GM19467 (cell line): ENCODE results near the gene ZNF443.
"Not testable (repeated sequence)": the region's sequence is repeated elsewhere in the genome, so short reads cannot be mapped to it uniquely, and the experiment has no call there.

Source experiments
- ATAC-seq: cut with Tn5 transposase; IDR thresholded peaks from one replicate; pipeline ENCODE4 v1.9.1; 2021; ENCODE audit warnings: mild to moderate bottlenecking, moderate library complexity; ENCODE audit not compliant: unreplicated experiment

The ZNF443 gene

DNA sequence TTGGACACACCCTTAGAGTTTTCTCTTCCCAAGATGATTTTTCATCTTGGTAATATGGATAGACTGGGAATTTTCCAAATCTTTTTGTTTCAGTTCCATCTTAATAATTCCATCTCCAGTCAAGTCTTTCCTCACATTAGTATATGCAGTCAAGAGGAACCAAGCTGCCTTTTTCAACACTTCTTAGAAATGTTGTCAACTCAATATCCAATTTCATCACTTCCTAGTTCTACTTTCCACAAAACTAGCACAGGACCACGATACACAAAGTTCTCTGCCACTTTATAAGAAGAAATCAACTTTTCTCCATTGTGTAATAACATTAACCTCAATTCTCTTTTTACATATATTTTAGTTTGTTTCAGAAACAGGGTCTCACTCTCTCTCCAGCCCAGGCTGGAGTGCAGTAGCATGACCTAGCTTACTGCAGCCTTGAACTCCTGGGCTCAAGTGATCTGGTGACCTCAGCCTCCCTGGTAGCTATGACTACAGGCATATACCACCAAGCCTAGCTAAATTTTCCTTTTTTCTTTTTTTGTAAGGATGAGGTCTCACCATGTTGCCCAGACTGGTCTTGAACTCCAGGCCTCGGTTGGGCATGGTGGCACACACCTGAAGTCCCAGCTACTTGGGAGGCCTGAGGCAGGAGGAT, 15.5 kb downstream of the ZNF443 start:
- ATAC-seq, result no peak

DNA sequence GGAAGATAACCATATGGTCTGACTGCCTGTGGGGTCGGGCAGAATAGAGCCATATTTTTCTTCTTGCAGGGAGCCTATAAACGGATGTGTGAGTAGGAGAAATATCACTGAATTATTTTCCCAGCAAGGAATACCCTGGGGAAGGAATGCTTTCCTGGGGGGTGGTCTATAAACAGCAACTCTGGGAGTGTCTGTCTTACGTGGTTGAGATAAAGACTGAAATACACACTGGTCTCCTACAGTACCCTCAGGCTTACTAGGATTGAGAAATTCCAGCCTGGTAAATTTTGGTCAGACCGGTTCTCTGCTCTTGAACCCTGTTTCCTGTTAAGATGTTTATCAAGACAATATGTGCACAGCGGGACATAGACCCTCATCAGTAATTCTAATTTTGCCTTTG, 23.5 kb downstream of the ZNF443 start:
- not testable (repeated sequence) for ATAC-seq

DNA sequence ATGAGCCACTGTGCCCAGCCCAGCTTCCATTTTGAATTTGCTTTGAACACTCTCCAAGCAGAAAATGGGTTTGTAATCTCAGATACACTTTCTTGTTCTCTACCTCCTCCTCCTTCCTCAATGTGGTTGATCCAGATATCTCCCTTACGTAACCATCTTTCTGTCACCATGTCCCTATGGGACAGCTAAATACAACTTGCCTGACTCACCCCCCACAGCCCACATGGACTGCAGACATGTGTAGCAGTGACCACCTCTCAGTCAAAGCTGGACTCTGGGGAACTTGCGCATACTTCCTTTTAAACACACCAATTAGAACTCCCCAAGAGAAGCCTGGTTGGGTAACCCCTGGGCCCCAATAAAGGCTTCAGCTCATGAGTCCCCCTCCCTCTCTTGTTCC, 28.9 kb downstream of the ZNF443 start:
- ATAC-seq, result no peak

DNA sequence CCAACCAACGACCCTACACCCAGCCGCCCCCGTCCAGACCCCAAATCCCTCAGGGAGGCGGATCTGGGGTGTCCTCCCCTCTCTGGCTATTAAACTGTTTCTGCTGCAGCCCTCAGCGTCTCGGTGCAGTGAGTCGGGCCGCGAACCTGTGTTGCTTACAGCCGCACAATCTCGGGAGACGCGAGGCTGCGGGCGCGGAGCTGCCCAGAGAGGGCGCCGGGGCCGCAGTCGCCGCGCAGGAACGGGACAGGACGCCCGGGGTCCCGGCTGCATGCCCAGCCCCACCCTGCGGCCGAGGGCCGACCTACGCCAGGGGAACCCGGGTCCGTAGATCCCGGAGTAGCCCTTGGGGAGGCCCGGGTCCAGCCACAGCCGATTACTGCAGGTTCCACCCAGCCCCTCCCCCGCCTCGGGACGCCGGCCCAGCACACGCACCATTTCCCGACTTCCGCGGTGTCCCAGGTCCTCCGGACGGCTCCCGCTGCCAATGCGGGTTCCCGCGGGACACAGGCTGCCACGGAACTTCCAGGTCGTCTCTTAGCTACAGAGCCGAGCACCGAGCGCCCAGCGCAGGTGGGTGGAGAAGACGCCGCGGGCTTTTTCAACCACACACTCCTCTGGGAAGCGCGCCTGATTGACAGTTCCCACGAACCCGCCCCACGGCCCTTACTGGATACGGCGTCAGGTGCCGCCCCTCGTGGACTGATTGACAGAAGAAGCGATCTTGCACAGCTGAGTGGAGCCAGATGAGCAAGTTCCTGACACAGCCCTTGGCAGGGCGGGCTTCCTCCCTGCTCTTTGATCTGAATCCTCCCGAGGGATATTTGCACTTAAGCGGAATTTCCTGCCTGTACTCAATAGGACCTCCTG, 40.0 kb downstream of the ZNF443 start, which contains the start of gene ZNF799:
Gene ZNF799 (minus strand): TSS at position 639 of the 870 bp plus-strand sequence. CDS start 201 bp downstream, at position 438.
- ATAC-seq, result peak; percentile 80

DNA sequence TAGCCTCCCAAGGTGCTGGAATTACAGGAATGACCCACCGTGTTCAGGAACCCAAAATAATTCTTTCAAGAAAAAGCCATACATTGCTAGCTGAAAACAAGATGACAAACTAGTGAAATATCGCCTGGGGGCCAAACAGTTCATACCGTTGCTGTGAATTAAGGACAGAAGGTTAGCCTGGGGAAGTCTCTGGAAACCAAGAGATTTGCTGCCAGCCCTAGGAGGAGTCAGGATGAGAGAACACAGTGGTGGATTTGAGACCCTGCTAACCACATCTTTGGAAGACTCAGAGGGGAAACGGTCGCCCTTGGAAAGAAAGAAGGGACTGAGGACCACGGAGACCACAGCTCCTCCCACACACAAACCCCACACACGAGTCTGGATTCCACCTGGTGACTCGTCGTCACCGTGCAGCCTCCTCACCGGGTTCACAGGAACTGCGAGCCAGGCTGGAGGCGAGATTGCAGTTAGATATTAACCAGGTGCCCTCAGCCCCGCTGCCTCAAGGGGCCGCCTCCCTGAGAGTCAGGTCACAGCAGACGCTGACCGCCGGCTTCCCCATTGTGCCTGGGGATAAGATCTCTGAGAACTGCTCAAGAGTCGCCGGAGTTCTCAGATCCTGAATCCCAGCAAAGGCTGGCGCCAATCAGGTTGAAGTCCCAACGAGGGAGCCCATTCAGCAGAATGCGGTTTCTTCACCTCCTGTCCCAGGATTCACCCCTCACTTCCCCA, 40.8 kb downstream of the ZNF443 start:
- ATAC-seq, result peak; percentile 35

DNA sequence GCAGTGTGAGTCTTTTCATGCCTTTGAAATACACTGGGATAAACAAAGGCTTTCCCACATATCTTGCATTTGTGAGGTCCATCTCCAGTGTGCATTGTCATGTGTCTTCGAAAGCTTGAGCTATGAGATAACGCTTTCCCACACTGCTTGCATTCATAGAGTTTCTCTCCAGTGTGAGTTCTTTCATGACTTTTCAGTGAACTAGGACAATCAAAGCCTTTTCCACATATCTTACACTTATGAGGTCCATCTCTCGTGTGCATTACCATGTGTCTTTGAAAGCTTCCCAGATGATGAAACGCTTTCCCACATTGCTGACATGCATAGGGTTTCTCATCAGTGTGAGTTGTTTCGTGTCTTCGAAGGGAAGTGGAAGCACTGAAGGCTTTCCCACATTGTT, 49.7 kb downstream of the ZNF443 start:
- ATAC-seq, result not testable (repeated sequence)

DNA sequence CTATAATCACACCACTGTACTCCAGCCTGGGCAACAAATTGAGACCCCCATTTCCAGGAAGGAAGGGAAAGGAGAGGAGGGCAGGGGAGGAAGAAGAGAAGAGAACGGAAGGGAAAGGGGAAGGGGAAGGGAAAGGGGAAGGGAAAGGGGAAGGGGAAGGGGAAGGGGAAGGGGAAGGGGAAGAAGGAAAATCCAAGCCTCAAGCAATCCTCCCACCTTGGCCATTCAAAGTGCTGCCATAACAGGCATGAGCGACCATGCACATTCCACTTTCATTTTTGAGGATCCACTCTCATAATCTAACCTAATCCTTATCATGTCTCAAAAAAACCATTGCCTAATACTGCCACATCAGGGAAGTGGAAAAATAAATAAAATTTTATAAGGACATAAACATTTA, 54.5 kb downstream of the ZNF443 start:
- ATAC-seq, result not testable (repeated sequence)

DNA sequence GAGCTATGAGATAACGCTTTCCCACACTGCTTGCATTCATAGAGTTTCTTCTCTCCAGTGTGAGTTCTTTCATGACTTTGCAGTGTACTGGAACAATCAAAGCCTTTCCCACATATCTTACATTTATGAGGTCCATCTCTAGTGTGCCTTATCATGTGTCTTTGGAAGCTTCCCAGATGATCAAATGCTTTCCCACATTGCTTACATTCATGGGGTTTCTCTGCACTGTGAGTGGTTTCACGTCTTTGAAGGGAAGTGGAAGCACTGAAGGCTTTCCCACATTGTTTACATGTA, 60.4 kb downstream of the ZNF443 start:
- no peak for ATAC-seq

DNA sequence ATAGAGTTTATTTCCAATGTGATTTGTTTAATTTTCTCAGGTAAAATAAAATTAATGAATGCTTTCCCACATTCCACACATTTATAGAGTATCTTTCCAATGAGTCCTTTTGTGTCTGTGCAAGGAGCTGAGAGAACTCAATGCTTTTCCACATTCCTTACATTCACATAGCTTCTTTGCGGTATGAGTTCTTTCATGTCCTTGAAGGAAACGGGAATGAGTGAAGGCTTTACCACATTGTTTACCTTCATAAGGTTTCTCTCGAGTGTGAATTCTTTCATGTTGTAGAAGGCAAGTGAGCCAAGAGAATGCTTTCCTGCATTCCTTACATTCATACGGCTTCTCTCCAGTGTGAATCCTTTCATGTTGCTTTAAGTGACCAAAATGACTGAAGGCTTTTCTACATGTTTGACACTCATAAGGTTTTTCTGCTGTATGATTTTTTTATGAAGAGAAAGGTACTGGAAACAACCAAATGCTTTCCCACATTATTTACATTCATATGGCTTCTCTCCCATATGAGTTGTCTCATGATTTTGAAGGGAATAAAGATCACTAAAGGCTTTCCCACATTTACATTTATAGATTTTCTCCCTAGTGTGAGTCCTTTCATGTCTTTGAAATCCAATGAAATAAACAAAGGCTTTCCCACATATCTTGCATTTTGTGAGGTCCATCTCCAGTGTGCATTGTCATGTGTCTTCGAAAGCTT, 60.9 kb downstream of the ZNF443 start:
- no peak for ATAC-seq
